Measurements from ENCODE around the gene C1QTNF3.

- TF ChIP-seq CTCF (conservative IDR thresholded peaks at IDR 0.05; ENCODE audit: low read depth in 2 of 2) (no peak), EZH2 (IDR thresholded peaks at IDR 0.05; ENCODE audit: low read depth, unreplicated experiment) (no peak), EZH2phosphoT487 (IDR thresholded peaks at IDR 0.05; ENCODE audit: unreplicated experiment) (no peak), ZNF331 (CRISPR knock-in tag; IDR thresholded peaks at IDR 0.05; ENCODE audit: low read depth) (no peak), POLR2AphosphoS5 (IDR thresholded peaks at IDR 0.05; ENCODE audit: low read depth) (no peak)
These were observed 14.7 kb downstream of the C1QTNF3 start for GRCh38 chr5:34028349-34028748.

Data from GM23338 (cell line).